Keratinocyte (primary cell): Measurements from ENCODE around the gene ADRA1B. TPM values are rescaled to one million over a fixed set of nuclear protein-coding genes. Genes with fewer than 3 reads are reported as not detected.

Source experiments
- DNase-seq: peaks from one replicate; pipeline ENCODE4 v3.0.0-alpha.2; 2011; ENCODE audit warnings: low read depth, missing footprints, low spot score
- FAIRE-seq: peaks from 2 replicates; lab custom pipeline; 2011; peaks lifted over from hg19 to GRCh38; lab: Jason Lieb, UNC
- H2AFZ ChIP-seq: 2 replicates; pipeline ENCODE4 v1.6.0; 2012; ENCODE audit warnings: low read length, control low read depth, inconsistent platforms; ENCODE audit not compliant: control insufficient read depth
- H3K27ac ChIP-seq: 2 replicates; pipeline ENCODE4 v1.5.1; 2011; ENCODE audit warnings: low read length; ENCODE audit not compliant: control insufficient read depth, insufficient read depth
- H3K27me3 ChIP-seq: 3 replicates; pipeline ENCODE4 v1.6.0; 2011; ENCODE audit warnings: low read length; ENCODE audit not compliant: control insufficient read depth, insufficient read depth; ENCODE audit errors: extremely low read depth
- H3K36me3 ChIP-seq, 2 experiments: 2 replicates in 1 of 2; 3 replicates in 1 of 2; pipeline ENCODE4 v1.5.1; 2011; ENCODE audit warnings: low read length in 2 of 2, mild to moderate bottlenecking in 1 of 2; ENCODE audit not compliant: control insufficient read depth in 2 of 2, insufficient read depth in 2 of 2; ENCODE audit errors: extremely low read depth in 1 of 2
- H3K4me1 ChIP-seq: 3 replicates; pipeline ENCODE4 v1.5.1; 2011; ENCODE audit warnings: low read length; ENCODE audit not compliant: control insufficient read depth, insufficient read depth; ENCODE audit errors: extremely low read depth
- H3K4me2 ChIP-seq: 3 replicates; pipeline ENCODE4 v1.6.0; 2011; ENCODE audit warnings: low read depth, low read length; ENCODE audit not compliant: control insufficient read depth, insufficient read depth; ENCODE audit errors: extremely low read depth
- H3K4me3 ChIP-seq, 3 experiments: fragments of 200-600 bp in 1 of 3; sonication (generic) in 1 of 3; 2 replicates in 2 of 3; 3 replicates in 1 of 3; pipeline ENCODE4 v1.5.1; 2011 to 2016; ENCODE audit warnings: low read length in 3 of 3, mild to moderate bottlenecking in 3 of 3, control low read depth in 2 of 3, inconsistent platforms in 1 of 3, low read depth in 1 of 3, mixed read lengths in 1 of 3, mixed run types in 1 of 3, moderate library complexity in 1 of 3; ENCODE audit not compliant: control insufficient read depth in 2 of 3, insufficient read depth in 2 of 3; ENCODE audit errors: extremely low read depth in 1 of 3
- H3K79me2 ChIP-seq: 2 replicates; pipeline ENCODE4 v1.6.0; 2012; ENCODE audit warnings: low read length; ENCODE audit not compliant: control insufficient read depth, insufficient read depth
- H3K9ac ChIP-seq: 3 replicates; pipeline ENCODE4 v1.6.0; 2011; ENCODE audit warnings: low read length; ENCODE audit not compliant: control insufficient read depth, insufficient read depth; ENCODE audit errors: extremely low read depth
- H3K9me1 ChIP-seq: 3 replicates; pipeline ENCODE4 v1.6.0; 2011; ENCODE audit warnings: low read length; ENCODE audit not compliant: control insufficient read depth, insufficient read depth; ENCODE audit errors: extremely low read depth
- H3K9me3 ChIP-seq: 2 replicates; pipeline ENCODE4 v1.5.1; 2012; ENCODE audit warnings: low read depth, low read length; ENCODE audit not compliant: control insufficient read depth
- H4K20me1 ChIP-seq: 3 replicates; pipeline ENCODE4 v1.6.0; 2011; ENCODE audit warnings: low read length; ENCODE audit not compliant: control insufficient read depth, insufficient read depth; ENCODE audit errors: extremely low read depth
- CTCF ChIP-seq, 3 experiments: IDR thresholded peaks in 1 of 3; conservative IDR thresholded peaks in 1 of 3; optimal IDR thresholded peaks in 1 of 3; 2 replicates in 2 of 3; 3 replicates in 1 of 3; pipeline versions ENCODE3 to v1.5.1; 2011; ENCODE audit warnings: low read length in 3 of 3, mild to moderate bottlenecking in 3 of 3, moderate library complexity in 2 of 3, control low read depth in 1 of 3, inconsistent platforms in 1 of 3; ENCODE audit not compliant: insufficient read depth in 2 of 3; ENCODE audit errors: extremely low read depth in 1 of 3
- EZH2 ChIP-seq: IDR thresholded peaks from one replicate; pipeline ENCODE4 v1.6.1; 2012; ENCODE audit warnings: inconsistent platforms, mild to moderate bottlenecking, low read length, moderate library complexity
- dilution Hi-C: fragments of 300-500 bp; cut with MboI; formaldehyde crosslinking; loops from one replicate; pipeline ENCODE4 v1.7.0; 2020; ENCODE audit warnings: low sequenced_read_pairs; ENCODE audit not compliant: extremely low pct_ligation_motif_present
- polyA plus RNA-seq, 5 experiments: library from polyadenylated mRNA; depleted of rRNA in 3 of 5; stranded (reverse) in 3 of 5; stranded (forward) in 1 of 5; unstranded in 1 of 5; fragments of >200 nt; gene quantifications; 1 replicate in 1 of 5; 2 replicates in 3 of 5; 3 replicates in 1 of 5; pipeline versions ENCODE4 v1.2.1 to v1.2.3, GENCODE V29; 2011 to 2012; ENCODE audit warnings: missing spikeins in 2 of 5, low read depth in 1 of 5, low replicate concordance in 1 of 5

ADRA1B gene
- polyA plus RNA-seq, 1 donor (not counting 4 experiments of a cell fraction or from before 2014, with no cell fraction given), result 0.18 TPM

GRCh38 chr5:159969966-159970365, 53.7 kb downstream of the ADRA1B start:
- H3K27ac ChIP-seq, result no peak overlapping the region
- peaks cover 5% of the 10 kb centered on the region for H3K4me1 ChIP-seq
- H3K79me2 ChIP-seq, result no peaks in the 10 kb centered on the region
- no peaks in the 10 kb centered on the region for H4K20me1 ChIP-seq
- DNase-seq, result no peak
- dilution Hi-C loops, result no loop called here
- no peak overlapping the region for H3K4me2 ChIP-seq
- H3K36me3 ChIP-seq, result no peaks in the 10 kb centered on the region
- FAIRE-seq, result no peak
- no peaks in the 10 kb centered on the region for H3K9me3 ChIP-seq
- H3K9me1 ChIP-seq, result no peaks in the 10 kb centered on the region
- H3K27me3 ChIP-seq, result no peaks in the 10 kb centered on the region
- no peak overlapping the region for H2AFZ ChIP-seq
- no peak overlapping the region for H3K4me3 ChIP-seq
- no peak overlapping the region for H3K9ac ChIP-seq
- no peak for TF ChIP-seq CTCF (optimal IDR thresholded peaks at IDR 0.05 in 1 of 3, IDR thresholded peaks at IDR 0.05 in 1 of 3, conservative IDR thresholded peaks at IDR 0.05 in 1 of 3; ENCODE audit: extremely low read depth in 1 of 3, insufficient read depth in 2 of 3, low read length in 3 of 3)
- TF ChIP-seq EZH2, result no peak

GRCh38 chr5:159971038-159971437, 54.8 kb downstream of the ADRA1B start:
- TF ChIP-seq EZH2, result no peak
- TF ChIP-seq CTCF (optimal IDR thresholded peaks at IDR 0.05 in 1 of 3, IDR thresholded peaks at IDR 0.05 in 1 of 3, conservative IDR thresholded peaks at IDR 0.05 in 1 of 3; ENCODE audit: extremely low read depth in 1 of 3, insufficient read depth in 2 of 3, low read length in 3 of 3), result no peak
- H3K4me1 ChIP-seq, result peaks cover 8% of the 10 kb centered on the region
- H2AFZ ChIP-seq, result no peak overlapping the region
- peak; percentile 29 for FAIRE-seq
- dilution Hi-C loops, result no loop called here
- no peaks in the 10 kb centered on the region for H4K20me1 ChIP-seq
- no peak overlapping the region for H3K4me3 ChIP-seq
- no peak overlapping the region for H3K27ac ChIP-seq
- no peaks in the 10 kb centered on the region for H3K27me3 ChIP-seq
- no peak overlapping the region for H3K4me2 ChIP-seq
- no peak for DNase-seq
- no peaks in the 10 kb centered on the region for H3K36me3 ChIP-seq
- H3K9me1 ChIP-seq, result no peaks in the 10 kb centered on the region
- H3K9ac ChIP-seq, result no peak overlapping the region
- H3K79me2 ChIP-seq, result no peaks in the 10 kb centered on the region
- no peaks in the 10 kb centered on the region for H3K9me3 ChIP-seq
